ENCODE measurements around the gene NT5DC1. TPM values are rescaled to one million over a fixed set of nuclear protein-coding genes. Genes with fewer than 3 reads are reported as not detected.

The NT5DC1 gene
- total RNA-seq, 1 donor from 2014 or later, result 2.6 TPM

DNA sequence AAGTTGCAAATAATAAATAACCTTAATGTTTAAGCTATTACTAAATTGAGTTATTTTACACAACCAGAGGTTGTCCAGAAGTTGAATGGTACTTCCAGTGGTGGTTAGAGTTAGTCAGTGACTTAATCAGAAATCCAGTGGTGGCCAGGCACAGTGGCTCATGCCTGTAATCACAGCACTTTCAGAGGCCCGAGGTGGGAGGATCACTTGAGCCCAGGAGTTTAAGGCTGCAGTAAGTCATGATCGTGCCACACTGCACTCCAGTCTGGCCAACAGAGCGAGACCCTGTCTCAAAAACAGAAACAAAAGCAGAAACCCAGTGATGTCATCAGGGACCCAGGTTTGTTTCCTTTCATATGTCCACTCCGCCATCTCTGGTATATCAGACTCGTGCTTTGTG lies 118.2 kb downstream of the NT5DC1 start:
- H3K27ac ChIP-seq (ENCODE audit: low read depth, low read length), result no peak overlapping the region
- H3K27me3 ChIP-seq (ENCODE audit: control insufficient read depth in 3 of 3, insufficient read depth in 3 of 3, low read length in 3 of 3), result no peaks in the 10 kb centered on the region

GRCh38 chr6:116221067-116221466 lies 120.4 kb downstream of the NT5DC1 start:
- Histone ChIP-seq H3K4me3 (ENCODE audit: low read length in 3 of 3) (no peak overlapping the region), H3K9ac (ENCODE audit: low read depth in 1 of 3, low read length in 3 of 3) (no peak overlapping the region), H3K36me3 (ENCODE audit: control insufficient read depth in 3 of 3, insufficient read depth in 3 of 3, low read length in 3 of 3) (peaks cover 2 to 5% (median 3%) of the 10 kb centered on the region in 3 donors), H3K4me1 (ENCODE audit: control insufficient read depth in 3 of 3, insufficient read depth in 3 of 3, low read length in 3 of 3) (peaks cover 0 to 5% (median 0%) of the 10 kb centered on the region in 3 donors), H3K9me3 (ENCODE audit: control insufficient read depth in 3 of 3, low read length in 3 of 3) (no peaks in the 10 kb centered on the region), H3K27ac (ENCODE audit: low read depth, low read length) (no peak overlapping the region), H3K27me3 (ENCODE audit: control insufficient read depth in 3 of 3, insufficient read depth in 3 of 3, low read length in 3 of 3) (no peaks in the 10 kb centered on the region)

More for the DNA sequence above, 118.2 kb downstream of the NT5DC1 start:
- H3K9me3 ChIP-seq (ENCODE audit: control insufficient read depth in 3 of 3, low read length in 3 of 3), result no peaks in the 10 kb centered on the region
- peaks cover 2 to 5% (median 2%) of the 10 kb centered on the region in 3 donors for H3K36me3 ChIP-seq (ENCODE audit: control insufficient read depth in 3 of 3, insufficient read depth in 3 of 3, low read length in 3 of 3)
- H3K9ac ChIP-seq (ENCODE audit: low read depth in 1 of 3, low read length in 3 of 3), result no peak overlapping the region
- no peak overlapping the region for H3K4me3 ChIP-seq (ENCODE audit: low read length in 3 of 3)
- no peaks in the 10 kb centered on the region for H3K4me1 ChIP-seq (ENCODE audit: control insufficient read depth in 3 of 3, insufficient read depth in 3 of 3, low read length in 3 of 3)

GRCh38 chr6:116221911-116222310 lies 121.3 kb downstream of the NT5DC1 start:
- Histone ChIP-seq H3K4me1 (ENCODE audit: control insufficient read depth in 3 of 3, insufficient read depth in 3 of 3, low read length in 3 of 3) (peaks cover 0 to 5% (median 0%) of the 10 kb centered on the region in 3 donors), H3K9ac (ENCODE audit: low read depth in 1 of 3, low read length in 3 of 3) (no peak overlapping the region), H3K27ac (ENCODE audit: low read depth, low read length) (no peak overlapping the region), H3K9me3 (ENCODE audit: control insufficient read depth in 3 of 3, low read length in 3 of 3) (no peaks in the 10 kb centered on the region), H3K27me3 (ENCODE audit: control insufficient read depth in 3 of 3, insufficient read depth in 3 of 3, low read length in 3 of 3) (no peaks in the 10 kb centered on the region), H3K4me3 (ENCODE audit: low read length in 3 of 3) (no peak overlapping the region), H3K36me3 (ENCODE audit: control insufficient read depth in 3 of 3, insufficient read depth in 3 of 3, low read length in 3 of 3) (peaks cover 2 to 5% (median 3%) of the 10 kb centered on the region in 3 donors)

DNA sequence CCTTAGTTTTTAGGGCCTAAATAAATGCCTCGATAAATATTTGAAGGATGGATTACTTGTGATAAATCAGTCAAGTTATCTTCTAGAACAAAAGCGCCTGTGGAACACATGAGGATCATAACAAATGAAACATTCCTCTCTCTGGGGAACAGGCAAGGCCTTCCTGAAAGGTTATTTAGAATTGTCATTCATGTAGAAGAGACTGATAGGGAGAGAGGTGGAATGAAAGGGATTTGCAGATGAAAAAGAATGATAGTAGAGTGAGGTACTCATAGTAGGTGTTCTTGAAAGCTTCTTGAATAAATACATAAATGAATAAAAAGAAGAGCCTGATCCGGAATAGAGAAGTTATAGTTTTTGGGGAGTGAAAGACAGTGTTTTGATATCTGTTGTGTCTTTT lies 122.7 kb downstream of the NT5DC1 start:
- Histone ChIP-seq H3K4me3 (ENCODE audit: low read length in 3 of 3) (no peak overlapping the region), H3K27me3 (ENCODE audit: control insufficient read depth in 3 of 3, insufficient read depth in 3 of 3, low read length in 3 of 3) (no peaks in the 10 kb centered on the region), H3K4me1 (ENCODE audit: control insufficient read depth in 3 of 3, insufficient read depth in 3 of 3, low read length in 3 of 3) (peaks cover 0 to 5% (median 0%) of the 10 kb centered on the region in 3 donors), H3K9ac (ENCODE audit: low read depth in 1 of 3, low read length in 3 of 3) (no peak overlapping the region), H3K9me3 (ENCODE audit: control insufficient read depth in 3 of 3, low read length in 3 of 3) (no peaks in the 10 kb centered on the region), H3K36me3 (ENCODE audit: control insufficient read depth in 3 of 3, insufficient read depth in 3 of 3, low read length in 3 of 3) (peaks cover 2 to 5% (median 3%) of the 10 kb centered on the region in 3 donors), H3K27ac (ENCODE audit: low read depth, low read length) (no peak overlapping the region)

DNA sequence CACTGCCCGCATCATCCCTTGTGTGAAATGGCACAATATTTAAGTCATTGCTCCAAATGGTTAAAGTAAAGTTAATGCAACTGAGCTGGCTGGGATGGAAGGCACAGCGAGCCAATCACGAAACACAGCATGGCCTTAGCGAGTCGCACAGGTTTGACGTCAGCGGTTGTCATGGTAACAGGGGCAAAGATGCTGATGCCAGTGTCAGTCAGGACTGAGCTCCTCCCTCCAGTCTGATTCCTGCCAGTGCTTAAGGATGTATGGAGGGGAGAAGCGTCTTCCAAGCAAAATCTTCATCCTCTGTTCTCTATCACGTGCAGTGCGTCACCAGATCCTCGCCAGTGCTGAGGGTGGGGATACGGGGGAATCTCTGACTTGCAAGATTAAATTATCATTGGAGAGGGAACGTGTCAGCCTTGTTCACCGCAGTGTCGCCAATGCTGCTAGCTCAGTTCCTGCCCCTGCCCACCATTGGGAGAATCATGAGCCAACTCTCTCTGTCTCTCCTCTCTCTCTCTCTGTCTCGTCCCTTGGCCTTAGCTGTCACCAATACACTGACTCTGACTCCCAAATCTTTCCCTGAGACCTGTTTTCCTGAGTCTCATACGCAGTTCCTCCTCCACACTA lies 128.7 kb downstream of the NT5DC1 start:
- peaks cover 0 to 1% (median 0%) of the 10 kb centered on the region in 3 donors for H3K4me1 ChIP-seq (ENCODE audit: control insufficient read depth in 3 of 3, insufficient read depth in 3 of 3, low read length in 3 of 3)
- H3K27me3 ChIP-seq (ENCODE audit: control insufficient read depth in 3 of 3, insufficient read depth in 3 of 3, low read length in 3 of 3), result no peaks in the 10 kb centered on the region
- no peak overlapping the region for H3K9ac ChIP-seq (ENCODE audit: low read depth in 1 of 3, low read length in 3 of 3)
- no peaks in the 10 kb centered on the region for H3K9me3 ChIP-seq (ENCODE audit: control insufficient read depth in 3 of 3, low read length in 3 of 3)
- H3K36me3 ChIP-seq (ENCODE audit: control insufficient read depth in 3 of 3, insufficient read depth in 3 of 3, low read length in 3 of 3), result peaks cover 3 to 6% (median 3%) of the 10 kb centered on the region in 3 donors
- H3K4me3 ChIP-seq (ENCODE audit: low read length in 3 of 3), result no peak overlapping the region
- H3K27ac ChIP-seq (ENCODE audit: low read depth, low read length), result no peak overlapping the region

DNA sequence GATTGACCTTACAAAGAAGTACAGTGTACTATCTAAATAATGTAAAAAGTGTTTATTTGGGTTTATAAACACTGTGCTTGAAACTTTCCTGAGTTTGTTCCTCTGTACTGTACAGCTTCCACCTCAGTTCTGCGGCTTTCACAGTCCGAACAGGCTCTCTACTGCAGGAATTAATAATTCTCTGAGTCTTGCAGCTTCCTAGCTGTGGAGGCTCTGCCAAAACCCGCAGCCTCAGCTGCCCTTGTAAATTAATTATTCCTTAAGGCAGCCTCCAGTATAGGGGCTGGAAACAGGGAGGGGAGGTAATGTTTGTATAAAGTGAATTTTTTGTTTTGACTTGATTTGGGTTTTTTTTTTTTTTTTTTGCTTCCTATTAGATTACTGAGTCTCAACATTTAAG lies 134.0 kb downstream of the NT5DC1 start:
- no peaks in the 10 kb centered on the region for H3K4me1 ChIP-seq (ENCODE audit: control insufficient read depth in 3 of 3, insufficient read depth in 3 of 3, low read length in 3 of 3)

GRCh38 chr6:116238083-116238482 lies 137.4 kb downstream of the NT5DC1 start:
- Histone ChIP-seq H3K27me3 (ENCODE audit: control insufficient read depth in 3 of 3, insufficient read depth in 3 of 3, low read length in 3 of 3) (no peaks in the 10 kb centered on the region), H3K9ac (ENCODE audit: low read depth in 1 of 3, low read length in 3 of 3) (no peak overlapping the region), H3K9me3 (ENCODE audit: control insufficient read depth in 3 of 3, low read length in 3 of 3) (no peaks in the 10 kb centered on the region), H3K4me1 (ENCODE audit: control insufficient read depth in 3 of 3, insufficient read depth in 3 of 3, low read length in 3 of 3) (no peaks in the 10 kb centered on the region), H3K4me3 (ENCODE audit: low read length in 3 of 3) (no peak overlapping the region), H3K36me3 (ENCODE audit: control insufficient read depth in 3 of 3, insufficient read depth in 3 of 3, low read length in 3 of 3) (peaks cover 5 to 15% (median 14%) of the 10 kb centered on the region in 3 donors), H3K27ac (ENCODE audit: low read depth, low read length) (no peak overlapping the region)

More for the DNA sequence above, 134.0 kb downstream of the NT5DC1 start:
- Histone ChIP-seq H3K4me3 (ENCODE audit: low read length in 3 of 3) (no peak overlapping the region), H3K27ac (ENCODE audit: low read depth, low read length) (no peak overlapping the region), H3K27me3 (ENCODE audit: control insufficient read depth in 3 of 3, insufficient read depth in 3 of 3, low read length in 3 of 3) (no peaks in the 10 kb centered on the region), H3K9me3 (ENCODE audit: control insufficient read depth in 3 of 3, low read length in 3 of 3) (no peaks in the 10 kb centered on the region), H3K9ac (ENCODE audit: low read depth in 1 of 3, low read length in 3 of 3) (no peak overlapping the region), H3K36me3 (ENCODE audit: control insufficient read depth in 3 of 3, insufficient read depth in 3 of 3, low read length in 3 of 3) (peaks cover 5 to 15% (median 11%) of the 10 kb centered on the region in 3 donors)

DNA sequence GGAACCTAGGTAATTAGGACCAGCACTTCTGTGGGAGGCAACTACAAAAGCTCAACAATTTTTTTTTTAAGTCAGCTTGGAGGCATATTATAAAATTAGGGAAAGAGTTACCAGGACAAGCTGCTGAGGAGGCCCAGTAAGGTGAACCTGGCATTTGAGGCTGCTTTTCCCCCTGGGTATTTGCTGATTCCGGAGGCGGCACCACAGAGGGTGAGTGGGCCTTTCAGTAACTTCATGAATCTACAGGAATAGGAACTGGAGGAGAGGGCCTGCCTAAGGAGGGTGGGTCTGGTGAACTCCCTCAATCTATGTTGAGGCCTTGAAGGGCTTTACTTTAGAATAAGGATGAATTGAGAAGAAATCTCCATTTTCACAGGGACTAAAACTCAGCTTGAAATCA lies 138.6 kb downstream of the NT5DC1 start:
- H3K36me3 ChIP-seq (ENCODE audit: control insufficient read depth in 3 of 3, insufficient read depth in 3 of 3, low read length in 3 of 3), result peaks cover 7 to 16% (median 15%) of the 10 kb centered on the region in 3 donors
- no peak overlapping the region for H3K9ac ChIP-seq (ENCODE audit: low read depth in 1 of 3, low read length in 3 of 3)
- no peak overlapping the region for H3K27ac ChIP-seq (ENCODE audit: low read depth, low read length)
- no peaks in the 10 kb centered on the region for H3K27me3 ChIP-seq (ENCODE audit: control insufficient read depth in 3 of 3, insufficient read depth in 3 of 3, low read length in 3 of 3)
- no peak overlapping the region for H3K4me3 ChIP-seq (ENCODE audit: low read length in 3 of 3)
- H3K4me1 ChIP-seq (ENCODE audit: control insufficient read depth in 3 of 3, insufficient read depth in 3 of 3, low read length in 3 of 3), result no peaks in the 10 kb centered on the region
- H3K9me3 ChIP-seq (ENCODE audit: control insufficient read depth in 3 of 3, low read length in 3 of 3), result no peaks in the 10 kb centered on the region

DNA sequence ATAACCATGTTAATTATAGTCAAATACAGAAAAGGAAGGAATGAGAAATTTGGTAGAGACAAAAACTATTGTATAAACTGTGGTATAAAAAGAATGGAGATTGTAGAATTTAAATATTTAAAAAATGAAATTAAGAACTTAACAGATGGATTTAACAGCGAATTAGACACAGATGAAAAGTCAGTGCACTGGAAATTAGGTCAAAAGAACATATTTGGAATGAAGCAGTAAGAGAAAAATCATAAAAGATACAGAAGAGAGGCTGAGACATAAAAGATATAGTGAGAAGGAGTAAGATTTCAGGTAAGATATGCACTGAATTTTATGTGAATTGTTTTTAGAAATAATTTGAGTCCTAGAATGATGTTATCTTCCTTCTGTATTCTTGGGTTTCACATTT lies 139.2 kb downstream of the NT5DC1 start:
- Histone ChIP-seq H3K9ac (ENCODE audit: low read depth in 1 of 3, low read length in 3 of 3) (no peak overlapping the region), H3K36me3 (ENCODE audit: control insufficient read depth in 3 of 3, insufficient read depth in 3 of 3, low read length in 3 of 3) (peaks cover 7 to 16% (median 15%) of the 10 kb centered on the region in 3 donors), H3K27me3 (ENCODE audit: control insufficient read depth in 3 of 3, insufficient read depth in 3 of 3, low read length in 3 of 3) (no peaks in the 10 kb centered on the region)

GRCh38 chr6:116244284-116244683 lies 143.6 kb downstream of the NT5DC1 start:
- Histone ChIP-seq H3K36me3 (ENCODE audit: control insufficient read depth in 3 of 3, insufficient read depth in 3 of 3, low read length in 3 of 3) (peaks cover 4 to 7% (median 5%) of the 10 kb centered on the region in 3 donors), H3K9me3 (ENCODE audit: control insufficient read depth in 3 of 3, low read length in 3 of 3) (no peaks in the 10 kb centered on the region), H3K4me3 (ENCODE audit: low read length in 3 of 3) (no peak overlapping the region), H3K9ac (ENCODE audit: low read depth in 1 of 3, low read length in 3 of 3) (no peak overlapping the region), H3K27me3 (ENCODE audit: control insufficient read depth in 3 of 3, insufficient read depth in 3 of 3, low read length in 3 of 3) (no peaks in the 10 kb centered on the region), H3K27ac (ENCODE audit: low read depth, low read length) (no peak overlapping the region), H3K4me1 (ENCODE audit: control insufficient read depth in 3 of 3, insufficient read depth in 3 of 3, low read length in 3 of 3) (no peaks in the 10 kb centered on the region)

More for the DNA sequence above, 139.2 kb downstream of the NT5DC1 start:
- no peak overlapping the region for H3K4me3 ChIP-seq (ENCODE audit: low read length in 3 of 3)
- no peaks in the 10 kb centered on the region for H3K4me1 ChIP-seq (ENCODE audit: control insufficient read depth in 3 of 3, insufficient read depth in 3 of 3, low read length in 3 of 3)
- H3K27ac ChIP-seq (ENCODE audit: low read depth, low read length), result no peak overlapping the region
- H3K9me3 ChIP-seq (ENCODE audit: control insufficient read depth in 3 of 3, low read length in 3 of 3), result no peaks in the 10 kb centered on the region

All from skeletal muscle tissue (tissue), 4 donors.